Vagina (tissue), 2 donors: Measurements from ENCODE around the gene SCYGR3.

Experiments
- POLR2A ChIP-seq, 2 donors: fragments of 450-650 bp; IDR thresholded peaks; one replicate each; pipeline ENCODE4 v1.6.1; 2017; ENCODE audit warnings: antibody characterized with exemption in 2 of 2, mild to moderate bottlenecking in 2 of 2, moderate library complexity in 2 of 2
- POLR2AphosphoS5 ChIP-seq, 2 donors: sonication (generic); formaldehyde crosslinking; IDR thresholded peaks; one replicate each; pipeline ENCODE4 v1.9.0; 2017; ENCODE audit warnings: antibody characterized with exemption in 2 of 2, mild to moderate bottlenecking in 2 of 2, low read depth in 1 of 2; ENCODE audit not compliant: insufficient read depth in 1 of 2
- TF ChIP-seq, protein P1 (sequence below), 3 experiments: fragments of 450-650 bp in 2 of 3; fragments of 200-600 bp in 1 of 3; sonication (generic) in 1 of 3; IDR thresholded peaks; one replicate each; pipeline ENCODE4 v1.5.1; 2017 to 2019; ENCODE audit warnings: antibody characterized with exemption in 3 of 3, mild to moderate bottlenecking in 2 of 3, moderate library complexity in 2 of 3

DNA sequence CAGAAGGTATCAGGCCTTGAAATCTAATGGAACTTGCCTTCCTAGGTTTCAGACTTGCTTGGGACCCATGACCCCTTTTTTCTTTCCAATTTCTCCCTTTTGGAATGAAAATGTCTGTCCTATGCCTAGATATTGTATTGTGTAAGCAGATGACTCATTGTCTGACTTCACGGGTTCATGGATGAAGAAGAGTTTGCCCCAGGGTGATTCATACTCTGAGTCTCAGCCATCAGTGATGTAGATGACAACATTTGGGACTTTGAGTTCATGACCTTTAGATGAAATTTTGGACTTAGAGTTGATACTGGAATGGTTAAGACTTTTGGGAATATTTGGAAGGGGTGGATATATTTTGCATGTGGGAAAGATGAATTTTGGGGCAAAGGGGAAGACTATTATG is 40.8 kb upstream of the SCYGR3 start:
- TF ChIP-seq POLR2A (IDR thresholded peaks at IDR 0.05) (no peak), POLR2AphosphoS5 (IDR thresholded peaks at IDR 0.05; ENCODE audit: insufficient read depth in 1 of 2, low read depth in 1 of 2) (peak in 1 of 2 donors; percentile 33)
- TF ChIP-seq, protein P1, sequence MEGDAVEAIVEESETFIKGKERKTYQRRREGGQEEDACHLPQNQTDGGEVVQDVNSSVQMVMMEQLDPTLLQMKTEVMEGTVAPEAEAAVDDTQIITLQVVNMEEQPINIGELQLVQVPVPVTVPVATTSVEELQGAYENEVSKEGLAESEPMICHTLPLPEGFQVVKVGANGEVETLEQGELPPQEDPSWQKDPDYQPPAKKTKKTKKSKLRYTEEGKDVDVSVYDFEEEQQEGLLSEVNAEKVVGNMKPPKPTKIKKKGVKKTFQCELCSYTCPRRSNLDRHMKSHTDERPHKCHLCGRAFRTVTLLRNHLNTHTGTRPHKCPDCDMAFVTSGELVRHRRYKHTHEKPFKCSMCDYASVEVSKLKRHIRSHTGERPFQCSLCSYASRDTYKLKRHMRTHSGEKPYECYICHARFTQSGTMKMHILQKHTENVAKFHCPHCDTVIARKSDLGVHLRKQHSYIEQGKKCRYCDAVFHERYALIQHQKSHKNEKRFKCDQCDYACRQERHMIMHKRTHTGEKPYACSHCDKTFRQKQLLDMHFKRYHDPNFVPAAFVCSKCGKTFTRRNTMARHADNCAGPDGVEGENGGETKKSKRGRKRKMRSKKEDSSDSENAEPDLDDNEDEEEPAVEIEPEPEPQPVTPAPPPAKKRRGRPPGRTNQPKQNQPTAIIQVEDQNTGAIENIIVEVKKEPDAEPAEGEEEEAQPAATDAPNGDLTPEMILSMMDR (IDR thresholded peaks at IDR 0.05) = no peak
